HG02642 (cell line): Measurements from ENCODE around the gene TRIM40.

Experiments used
- ATAC-seq: cut with Tn5 transposase; IDR thresholded peaks from one replicate; pipeline ENCODE4 v1.9.1; 2021; ENCODE audit warnings: mild to moderate bottlenecking; ENCODE audit not compliant: unreplicated experiment, poor library complexity

The TRIM40 gene

DNA sequence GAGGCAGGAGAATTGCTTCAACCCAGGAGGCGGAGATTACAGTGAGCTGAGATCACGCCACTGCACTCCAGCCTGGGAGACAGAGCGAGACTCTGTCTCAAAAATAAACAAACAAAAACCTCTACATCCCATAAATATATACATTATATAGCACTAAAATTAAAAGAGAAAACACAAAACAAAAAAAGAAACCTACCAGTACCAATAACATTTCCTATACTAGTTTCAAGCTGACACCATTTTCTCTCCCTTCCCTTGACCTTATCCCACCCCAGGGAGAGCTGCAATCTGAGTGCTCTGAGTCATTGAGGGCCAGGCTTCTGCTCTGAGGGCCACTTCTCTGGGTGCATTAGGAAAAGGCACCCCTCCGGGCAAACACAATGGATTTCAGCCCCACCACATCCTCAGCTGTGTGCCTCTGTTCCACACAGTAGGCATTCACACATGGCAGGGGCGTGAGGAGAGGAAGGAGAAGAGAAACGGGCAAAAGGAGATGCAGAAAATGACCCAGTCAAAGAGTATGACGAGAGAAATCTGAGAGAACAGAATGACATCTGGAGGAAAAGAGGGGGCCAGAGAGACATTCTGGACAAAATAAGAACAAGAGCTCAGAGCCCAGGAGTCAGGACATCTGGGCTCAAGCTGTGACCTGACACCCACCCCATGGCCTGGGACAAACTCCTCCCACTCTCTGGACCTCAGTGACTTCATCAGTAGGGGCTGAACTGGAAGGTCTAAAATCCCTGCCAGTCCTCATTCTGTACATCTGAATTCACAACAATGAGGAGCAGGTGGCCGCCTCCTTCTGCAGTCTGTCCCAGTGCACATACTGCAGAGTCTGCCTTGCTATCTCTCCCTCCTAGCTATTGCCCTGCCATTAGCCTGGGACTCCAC lies 59.1 kb downstream of the TRIM40 start:
- no peak for ATAC-seq

DNA sequence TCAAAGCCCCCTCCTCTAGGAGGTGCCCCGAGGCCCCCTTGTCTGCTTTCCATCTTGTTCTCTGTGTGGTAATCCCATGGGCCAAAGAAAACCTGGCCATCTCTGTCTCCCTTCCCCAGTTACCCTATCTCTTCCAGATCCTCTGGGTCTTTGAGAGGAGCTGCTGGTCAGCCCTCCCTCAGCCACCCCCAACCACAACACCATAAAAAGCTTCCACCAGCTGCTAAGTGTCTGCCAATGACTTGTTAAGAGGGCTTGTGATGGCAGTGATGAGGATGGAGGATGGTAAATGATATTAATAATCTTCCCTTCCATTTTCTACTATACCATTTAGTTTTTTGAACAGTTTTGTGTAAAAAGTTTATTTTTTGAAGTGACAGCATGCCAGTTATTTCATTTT lies 60.0 kb downstream of the TRIM40 start:
- no peak for ATAC-seq

DNA sequence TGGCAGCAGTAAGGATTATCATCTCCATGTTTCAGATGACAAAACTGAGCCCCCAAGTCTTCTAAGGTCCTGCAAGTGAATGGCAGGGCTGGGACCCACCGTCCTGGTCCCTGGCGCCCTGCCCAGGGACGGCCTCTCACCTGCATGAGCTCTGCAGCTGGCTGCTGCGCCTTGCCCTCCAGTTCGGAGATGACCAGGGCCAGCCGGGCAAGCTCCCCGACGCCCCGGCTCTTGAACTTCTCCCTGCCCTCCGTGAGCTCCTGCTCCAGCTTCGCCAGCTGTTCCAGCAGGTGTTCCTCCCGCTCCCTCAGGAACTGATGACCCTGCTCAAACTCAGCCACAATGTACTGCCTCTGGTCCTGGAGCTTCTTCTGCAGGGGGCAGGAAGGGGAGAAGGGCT lies 60.4 kb downstream of the TRIM40 start:
- no peak for ATAC-seq
